Stimulated activated CD4-positive, alpha-beta T cell treated with anti-CD3 and anti-CD28 coated beads, Interleukin-1b, Interleukin-23, amount 100 ng/mL, for 48 hours (primary cell): ENCODE data around the gene MESP2.

Experiments
- DNase-seq: peaks from one replicate; pipeline ENCODE4 v3.0.0-alpha.2; 2020

The MESP2 gene

GRCh38 chr15:89776274-89777072, at the start of gene MESP2:
TSS of gene MESP2 (plus strand) at chr15:89776332. CDS start at chr15:89776358, 26 bp downstream.
- DNase-seq: peak; percentile 41

- no peak for DNase-seq
Measured at GRCh38 chr15:89728254-89728653, 47.9 kb upstream of the MESP2 start.

- no peak for DNase-seq
Measured at GRCh38 chr15:89731275-89731674, 44.9 kb upstream of the MESP2 start.

GRCh38 chr15:89732451-89733172, 43.5 kb upstream of the MESP2 start:
- DNase-seq: no peak

- no peak for DNase-seq
Measured at GRCh38 chr15:89735773-89736172, 40.4 kb upstream of the MESP2 start.

GRCh38 chr15:89740137-89740536, 36.0 kb upstream of the MESP2 start:
- DNase-seq: peak; percentile 57

- no peak for DNase-seq
Measured at GRCh38 chr15:89743011-89743410, 33.1 kb upstream of the MESP2 start.

GRCh38 chr15:89743594-89743993, 32.5 kb upstream of the MESP2 start:
- DNase-seq: no peak

- DNase-seq: no peak
Measured at GRCh38 chr15:89745131-89745530, 31.0 kb upstream of the MESP2 start.

GRCh38 chr15:89745768-89746167, 30.4 kb upstream of the MESP2 start:
- DNase-seq: no peak

- DNase-seq: no peak
Measured at GRCh38 chr15:89746386-89746780, 29.7 kb upstream of the MESP2 start.

- no peak for DNase-seq
Measured at GRCh38 chr15:89747708-89748682, 28.1 kb upstream of the MESP2 start.

- no peak for DNase-seq
Measured at GRCh38 chr15:89749054-89749453, 27.1 kb upstream of the MESP2 start.

GRCh38 chr15:89749526-89749925, 26.6 kb upstream of the MESP2 start:
- DNase-seq: no peak

GRCh38 chr15:89749951-89750559, 26.1 kb upstream of the MESP2 start:
- DNase-seq: no peak

- DNase-seq: peak; percentile 87
Measured at GRCh38 chr15:89750560-89751542, 25.3 kb upstream of the MESP2 start, which contains the start of gene MESP1. TSS of gene MESP1 (minus strand) at chr15:89751249. CDS start at chr15:89751231, 18 bp downstream.

GRCh38 chr15:89751748-89752147, 24.4 kb upstream of the MESP2 start:
- no peak for DNase-seq

- DNase-seq: no peak
Measured at GRCh38 chr15:89753855-89754254, 22.3 kb upstream of the MESP2 start.

GRCh38 chr15:89754361-89755154, 21.6 kb upstream of the MESP2 start:
- no peak for DNase-seq

- DNase-seq: no peak
Measured at GRCh38 chr15:89755701-89756100, 20.4 kb upstream of the MESP2 start.
